Measurements from ENCODE around the gene THAP5. TPM values are rescaled to one million over a fixed set of nuclear protein-coding genes. Genes with fewer than 3 reads are reported as not detected.

The THAP5 gene
- total and polyA plus RNA-seq, 2 donors (not counting 3 experiments of a cell fraction or from before 2014, with no cell fraction given), result 2.5 to 14.1 TPM

DNA sequence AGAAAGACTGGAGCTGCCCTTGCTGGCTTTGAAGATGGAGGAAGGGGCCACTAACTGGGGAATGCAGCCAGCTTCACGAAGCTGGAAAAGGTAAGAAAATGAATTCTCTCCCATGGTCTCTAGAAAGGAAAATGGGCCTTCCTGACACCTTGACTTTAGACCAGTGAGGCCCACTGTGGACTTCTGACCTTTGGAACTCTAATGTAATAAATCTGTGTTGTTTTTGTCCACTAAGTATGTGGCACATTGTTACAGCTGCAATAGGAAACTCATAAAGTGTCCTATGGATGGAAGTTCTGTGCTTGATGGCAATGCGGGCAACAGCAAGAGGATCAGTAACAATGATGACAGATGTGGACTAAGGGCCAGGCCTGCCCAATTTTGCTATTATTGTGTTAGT lies 21.1 kb upstream of the THAP5 start:
- dilution Hi-C loops (cut with MboI; ENCODE audit: extremely low pct_ligation_motif_present, low sequenced_read_pairs) (no loop called here), intact Hi-C loops (cut with micrococcal nuclease) (no loop called here)
- H3K4me3 ChIP-seq (replicated peaks in 1 of 3; ENCODE audit: insufficient read depth in 1 of 3, low read depth in 1 of 3, low read length in 3 of 3), result no peak overlapping the region
- H3K9me1 ChIP-seq (replicated peaks; ENCODE audit: control insufficient read depth, extremely low read depth, insufficient read depth, low read length), result no peaks in the 10 kb centered on the region
- FAIRE-seq (no peak), DNase-seq (ENCODE audit: low read depth, low spot score) (no peak)
- TF ChIP-seq JUN (IDR thresholded peaks at IDR 0.05; ENCODE audit: borderline replicate concordance, insufficient read depth, insufficient read length, low read depth) (no peak), EZH2 (IDR thresholded peaks at IDR 0.05; ENCODE audit: borderline replicate concordance, low read depth, low read length, severe bottlenecking) (no peak), MYC (IDR thresholded peaks at IDR 0.05; ENCODE audit: low read depth, low read length) (no peak), POLR2A (IDR thresholded peaks at IDR 0.05; ENCODE audit: low read depth, low read length) (no peak), FOS (IDR thresholded peaks at IDR 0.05; ENCODE audit: borderline replicate concordance, insufficient read depth, low read length) (no peak), POLR2AphosphoS5 (IDR thresholded peaks at IDR 0.05; ENCODE audit: insufficient read depth, low read depth, low read length) (no peak), CTCF (IDR thresholded peaks at IDR 0.05; ENCODE audit: extremely low read depth in 1 of 2, insufficient read depth in 1 of 2, low read depth in 1 of 2, low read length in 2 of 2) (no peak), MAX (IDR thresholded peaks at IDR 0.05; ENCODE audit: insufficient read depth, insufficient read length) (no peak), GATA2 (IDR thresholded peaks at IDR 0.05; ENCODE audit: insufficient read depth, insufficient read length, low read depth, low read length) (no peak)
- H3K4me1 ChIP-seq (ENCODE audit: control insufficient read depth, extremely low read depth, insufficient read depth, low read length), result no peaks in the 10 kb centered on the region
- no peak overlapping the region for H2AFZ ChIP-seq (ENCODE audit: low read depth, low read length)
- H4K20me1 ChIP-seq (replicated peaks; ENCODE audit: control insufficient read depth, extremely low read depth, insufficient read depth, low read length), result no peaks in the 10 kb centered on the region
- H3K9ac ChIP-seq (replicated peaks; ENCODE audit: extremely low read depth, insufficient read depth, low read length), result no peak overlapping the region
- no peak overlapping the region for H3K27ac ChIP-seq (ENCODE audit: insufficient read depth, low read depth, low read length)
- H3K27me3 ChIP-seq (ENCODE audit: control insufficient read depth in 2 of 2, insufficient read depth in 2 of 2, low read length in 2 of 2), result peaks cover 24 to 25% of the 10 kb centered on the region in 2 experiments
- H3K9me3 ChIP-seq (replicated peaks; ENCODE audit: control insufficient read depth, insufficient read depth, low read length), result no peaks in the 10 kb centered on the region
- no peaks in the 10 kb centered on the region for H3K79me2 ChIP-seq (ENCODE audit: control insufficient read depth, insufficient read depth, low read length)
- ChIA-PET POLR2A (no interaction called here), CTCF (no interaction called here)
- no peaks in the 10 kb centered on the region for H3K36me3 ChIP-seq (ENCODE audit: control insufficient read depth in 2 of 2, extremely low read depth in 1 of 2, insufficient read depth in 2 of 2, low read length in 2 of 2)
- no TSS peak for BruUV-seq (replicated peaks)
- no peak overlapping the region for H3K4me2 ChIP-seq (ENCODE audit: insufficient read depth, low read length)

All from endothelial cell of umbilical vein (primary cell).